HepG2 (cell line): ENCODE results near the gene PCDH10. TPM values are rescaled to one million over a fixed set of nuclear protein-coding genes. Genes with fewer than 3 reads are reported as not detected.

Experiments used
- ATAC-seq: fragments of 200-7000 bp; cut with Tn5 transposase; 3 replicates; pipeline ENCODE4 v1.9.1; 2020; ENCODE audit warnings: mild to moderate bottlenecking, moderate library complexity
- BruUV-seq: library from RNA; stranded (reverse); fragments of 400-500 nt; replicated peaks from 2 replicates; lab custom pipeline; 2021; lab: Mats Ljungman, UMichigan
- CTCF ChIA-PET: fragments of 300-600 bp; formaldehyde crosslinking; extraction: SDS; loops from one replicate; lab custom pipeline; 2021; ENCODE audit warnings: low total read pairs, inconsistent platforms, low intra/inter-chr PET ratio; lab: Yijun Ruan, JAX
- POLR2A ChIA-PET: fragments of 350-600 bp; sonication (Branson Sonifier 250); formaldehyde crosslinking; loops from one replicate; lab custom pipeline; 2020; ENCODE audit warnings: antibody characterized with exemption, inconsistent platforms; lab: Yijun Ruan, JAX
- DNase-seq: peaks from one replicate; pipeline ENCODE4 v3.0.0-alpha.2; 2015; ENCODE audit warnings: low spot score
- FAIRE-seq: peaks from 3 replicates; lab custom pipeline; 2011; peaks lifted over from hg19 to GRCh38; lab: Jason Lieb, UNC
- H2AFZ ChIP-seq: one replicate; pipeline ENCODE4 v1.6.1; 2011; ENCODE audit warnings: low read length, inconsistent platforms
- H3K27ac ChIP-seq: fragments of 300-600 bp; 3 replicates; pipeline ENCODE4 v1.8.0; 2011; ENCODE audit warnings: mixed run types, mild to moderate bottlenecking, mixed read lengths, low read length, inconsistent platforms; ENCODE audit not compliant: insufficient read depth; ENCODE audit errors: extremely low read length
- H3K27me3 ChIP-seq, 2 experiments: fragments of 200-600 bp in 1 of 2; 2 replicates in 1 of 2; 3 replicates in 1 of 2; pipeline versions ENCODE4 v1.6.0 to v1.8.0; 2011; ENCODE audit warnings: low read length in 2 of 2, mild to moderate bottlenecking in 2 of 2, moderate library complexity in 2 of 2, inconsistent platforms in 1 of 2; ENCODE audit not compliant: insufficient read depth in 2 of 2, control insufficient read depth in 1 of 2
- H3K36me3 ChIP-seq, 2 experiments: fragments of 200-600 bp in 1 of 2; replicated peaks in 1 of 2; 2 replicates in 1 of 2; 3 replicates in 1 of 2; pipeline versions ENCODE4 v1.5.1 to v1.8.0; 2011; ENCODE audit warnings: low read length in 2 of 2, inconsistent platforms in 1 of 2; ENCODE audit not compliant: insufficient read depth in 2 of 2, control insufficient read depth in 1 of 2
- H3K4me1 ChIP-seq: 2 replicates; pipeline ENCODE4 v1.5.1; 2012; ENCODE audit warnings: low read length, inconsistent platforms; ENCODE audit not compliant: insufficient read depth
- H3K4me2 ChIP-seq: 2 replicates; pipeline ENCODE4 v1.6.0; 2011; ENCODE audit warnings: low read depth, low read length, inconsistent platforms
- H3K4me3 ChIP-seq, 3 experiments: fragments of 200-600 bp in 1 of 3; sonication (generic), shearing (Covaris generic) in 1 of 3; replicated peaks in 1 of 3; 2 replicates each; pipeline ENCODE4 v1.5.1; 2011 to 2016; ENCODE audit warnings: low read length in 3 of 3, inconsistent platforms in 2 of 3, low read depth in 2 of 3, mild to moderate bottlenecking in 2 of 3, control low read depth in 1 of 3, mixed read lengths in 1 of 3; ENCODE audit not compliant: insufficient read depth in 1 of 3
- H3K79me2 ChIP-seq: one replicate; pipeline ENCODE4 v1.6.1; 2011; ENCODE audit warnings: low read length, inconsistent platforms; ENCODE audit not compliant: insufficient read depth
- H3K9ac ChIP-seq: 2 replicates; pipeline ENCODE4 v1.6.0; 2011; ENCODE audit warnings: mild to moderate bottlenecking, low read depth, low read length, inconsistent platforms; ENCODE audit not compliant: insufficient read depth
- H3K9me3 ChIP-seq: 2 replicates; pipeline ENCODE4 v1.5.1; 2012; ENCODE audit warnings: mild to moderate bottlenecking, low read length
- H4K20me1 ChIP-seq: 2 replicates; pipeline ENCODE4 v1.6.0; 2011; ENCODE audit warnings: inconsistent platforms, mild to moderate bottlenecking, low read length, moderate library complexity; ENCODE audit not compliant: insufficient read depth
- FOXM1 ChIP-seq: sonication (generic); formaldehyde crosslinking; IDR thresholded peaks from 2 replicates; pipeline ENCODE4 v1.5.0; 2020; ENCODE audit warnings: missing genetic modification reagents
- PPARG ChIP-seq: conservative IDR thresholded peaks from 2 replicates; pipeline ENCODE4 v1.6.1; 2016; ENCODE audit warnings: missing biosample characterization, missing genetic modification reagents
- TEAD2 ChIP-seq: sonication (generic); formaldehyde crosslinking; IDR thresholded peaks from 2 replicates; pipeline ENCODE4 v1.9.0; 2021; ENCODE audit warnings: missing genetic modification reagents
- ZBTB20 ChIP-seq: sonication (generic); formaldehyde crosslinking; IDR thresholded peaks from 2 replicates; pipeline ENCODE4 v1.8.1; 2023; ENCODE audit warnings: missing genetic modification reagents, low read depth, mild to moderate bottlenecking, borderline replicate concordance
- ZNF558 ChIP-seq: sonication (generic); formaldehyde crosslinking; IDR thresholded peaks from 2 replicates; pipeline ENCODE4 v1.9.0; 2022; ENCODE audit warnings: mild to moderate bottlenecking, missing genetic modification reagents, borderline replicate concordance
- WGBS: methylation state at CpG from one replicate; pipeline ENCODE4 v1.1.6; 2017; ENCODE audit warnings: low lambda C conversion rate; 5-methylcytosine and 5-hydroxymethylcytosine counted together
- in situ Hi-C: cut with HindIII; loops from 2 replicates; pipeline ENCODE4 v1.10.0; 2017; ENCODE audit warnings: low pct_unique_long_range_greater_than_20kb; ENCODE audit not compliant: extremely low pct_ligation_motif_present
- intact Hi-C: fragments of 100-400 bp; cut with micrococcal nuclease; formaldehyde crosslinking; loops from one replicate; pipeline ENCODE4 v1.10.0; 2022; ENCODE audit not compliant: unreplicated experiment
- polyA plus RNA-seq, 8 experiments: library from polyadenylated mRNA; depleted of rRNA in 3 of 8; stranded (reverse) in 7 of 8; unstranded in 1 of 8; fragments of >200 nt; fragmentation: Illumina TruSeq in 4 of 8; extraction: Trizol in 4 of 8; gene quantifications; 2 replicates each; pipeline versions ENCODE4 v1.2.1 to v1.2.3, GENCODE V29; 2011 to 2016; ENCODE audit warnings: low read depth in 4 of 8, missing spikeins in 1 of 8, mixed read lengths in 1 of 8; ENCODE audit not compliant: insufficient read depth in 1 of 8
- total RNA-seq, 5 experiments: library from RNA; depleted of rRNA; stranded (reverse); fragments of >200 nt; fragmentation: Illumina TruSeq; extraction: Trizol; gene quantifications; 2 replicates each; pipeline ENCODE4 v1.2.3, GENCODE V29; 2016; ENCODE audit warnings: low read depth in 1 of 5
- TF ChIP-seq, protein P1 (sequence below): IDR thresholded peaks from 2 replicates; pipeline ENCODE4 v1.6.1; 2016; ENCODE audit warnings: missing genetic modification reagents, missing compliant biosample characterization
- TF ChIP-seq, protein P2 (sequence below): sonication (generic); formaldehyde crosslinking; IDR thresholded peaks from 2 replicates; pipeline ENCODE4 v1.8.0; 2022; ENCODE audit warnings: missing genetic modification reagents, low read depth, mild to moderate bottlenecking, borderline replicate concordance
- TF ChIP-seq, protein P3 (sequence below): sonication (generic); formaldehyde crosslinking; IDR thresholded peaks from 2 replicates; pipeline ENCODE4 v1.4.0; 2020; ENCODE audit warnings: mild to moderate bottlenecking, missing genetic modification reagents, borderline replicate concordance

Gene PCDH10
- total and polyA plus RNA-seq, 2 of the 13 experiments (the other 11 are each of a cell fraction or from before 2014, with no cell fraction given) = not detected

DNA sequence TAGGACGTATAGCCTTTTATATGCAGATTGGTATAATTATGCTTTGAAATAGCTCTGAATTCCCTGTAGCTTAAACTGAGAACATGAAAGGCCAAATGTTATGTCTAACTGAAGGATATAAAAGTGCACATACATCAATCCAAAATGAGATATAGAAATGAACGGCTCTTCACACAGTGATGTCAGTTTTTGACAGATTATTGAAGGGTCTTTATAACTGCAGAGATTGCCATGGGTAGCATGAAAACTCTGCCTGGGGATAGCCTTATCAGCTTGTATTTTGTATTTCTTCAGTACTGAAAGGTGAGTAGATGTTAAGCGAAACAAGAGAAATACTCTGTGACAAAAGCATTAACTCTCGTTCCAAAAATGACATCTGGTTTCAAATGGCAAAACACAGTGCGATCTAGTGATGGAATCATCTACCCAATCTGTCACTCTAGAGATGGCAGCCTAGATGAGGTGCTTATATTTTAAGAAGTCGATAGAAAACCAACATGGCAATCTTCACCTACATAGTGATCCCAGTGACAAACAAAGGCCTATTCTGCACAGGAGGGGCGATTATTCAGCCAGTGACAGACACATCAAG lies 59.7 kb downstream of the PCDH10 start:
- Histone ChIP-seq H2AFZ (no peak overlapping the region), H3K27me3 (no peaks in the 10 kb centered on the region), H4K20me1 (no peaks in the 10 kb centered on the region), H3K4me1 (no peaks in the 10 kb centered on the region), H3K79me2 (no peaks in the 10 kb centered on the region), H3K4me3 (no peak overlapping the region), H3K9me3 (0 out of 2 replicates have a peak, but pooled peaks cover 5% of the 10 kb centered on the region), H3K36me3 (no peaks in the 10 kb centered on the region), H3K4me2 (no peak overlapping the region), H3K27ac (no peak overlapping the region), H3K9ac (no peak overlapping the region)
- no peak for FAIRE-seq
- TF ChIP-seq, protein P1, sequence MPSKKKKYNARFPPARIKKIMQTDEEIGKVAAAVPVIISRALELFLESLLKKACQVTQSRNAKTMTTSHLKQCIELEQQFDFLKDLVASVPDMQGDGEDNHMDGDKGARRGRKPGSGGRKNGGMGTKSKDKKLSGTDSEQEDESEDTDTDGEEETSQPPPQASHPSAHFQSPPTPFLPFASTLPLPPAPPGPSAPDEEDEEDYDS = no peak
- TF ChIP-seq FOXM1 (CRISPR knock-in tag) (no peak), ZBTB20 (CRISPR knock-in tag) (no peak), ZNF558 (CRISPR knock-in tag) (no peak), PPARG (no peak), TEAD2 (CRISPR knock-in tag) (no peak)
- TF ChIP-seq, protein P2, sequence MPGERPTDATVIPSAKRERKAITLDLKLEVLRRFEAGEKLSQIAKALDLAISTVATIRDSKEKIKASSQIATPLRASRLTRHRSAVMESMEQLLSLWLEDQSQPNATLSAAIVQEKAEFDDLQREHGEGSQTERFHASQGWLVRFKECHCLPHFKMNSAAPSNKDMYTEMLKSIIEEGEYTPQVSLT (CRISPR knock-in tag) = no peak
- TF ChIP-seq, protein P3, sequence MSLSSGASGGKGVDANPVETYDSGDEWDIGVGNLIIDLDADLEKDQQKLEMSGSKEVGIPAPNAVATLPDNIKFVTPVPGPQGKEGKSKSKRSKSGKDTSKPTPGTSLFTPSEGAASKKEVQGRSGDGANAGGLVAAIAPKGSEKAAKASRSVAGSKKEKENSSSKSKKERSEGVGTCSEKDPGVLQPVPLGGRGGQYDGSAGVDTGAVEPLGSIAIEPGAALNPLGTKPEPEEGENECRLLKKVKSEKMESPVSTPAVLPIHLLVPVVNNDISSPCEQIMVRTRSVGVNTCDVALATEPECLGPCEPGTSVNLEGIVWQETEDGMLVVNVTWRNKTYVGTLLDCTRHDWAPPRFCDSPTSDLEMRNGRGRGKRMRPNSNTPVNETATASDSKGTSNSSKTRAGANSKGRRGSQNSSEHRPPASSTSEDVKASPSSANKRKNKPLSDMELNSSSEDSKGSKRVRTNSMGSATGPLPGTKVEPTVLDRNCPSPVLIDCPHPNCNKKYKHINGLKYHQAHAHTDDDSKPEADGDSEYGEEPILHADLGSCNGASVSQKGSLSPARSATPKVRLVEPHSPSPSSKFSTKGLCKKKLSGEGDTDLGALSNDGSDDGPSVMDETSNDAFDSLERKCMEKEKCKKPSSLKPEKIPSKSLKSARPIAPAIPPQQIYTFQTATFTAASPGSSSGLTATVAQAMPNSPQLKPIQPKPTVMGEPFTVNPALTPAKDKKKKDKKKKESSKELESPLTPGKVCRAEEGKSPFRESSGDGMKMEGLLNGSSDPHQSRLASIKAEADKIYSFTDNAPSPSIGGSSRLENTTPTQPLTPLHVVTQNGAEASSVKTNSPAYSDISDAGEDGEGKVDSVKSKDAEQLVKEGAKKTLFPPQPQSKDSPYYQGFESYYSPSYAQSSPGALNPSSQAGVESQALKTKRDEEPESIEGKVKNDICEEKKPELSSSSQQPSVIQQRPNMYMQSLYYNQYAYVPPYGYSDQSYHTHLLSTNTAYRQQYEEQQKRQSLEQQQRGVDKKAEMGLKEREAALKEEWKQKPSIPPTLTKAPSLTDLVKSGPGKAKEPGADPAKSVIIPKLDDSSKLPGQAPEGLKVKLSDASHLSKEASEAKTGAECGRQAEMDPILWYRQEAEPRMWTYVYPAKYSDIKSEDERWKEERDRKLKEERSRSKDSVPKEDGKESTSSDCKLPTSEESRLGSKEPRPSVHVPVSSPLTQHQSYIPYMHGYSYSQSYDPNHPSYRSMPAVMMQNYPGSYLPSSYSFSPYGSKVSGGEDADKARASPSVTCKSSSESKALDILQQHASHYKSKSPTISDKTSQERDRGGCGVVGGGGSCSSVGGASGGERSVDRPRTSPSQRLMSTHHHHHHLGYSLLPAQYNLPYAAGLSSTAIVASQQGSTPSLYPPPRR (CRISPR knock-in tag) = no peak
- ChIA-PET CTCF (no interaction called here), POLR2A (no interaction called here)
- ATAC-seq = no peak
- DNase-seq = no peak
- 4% methylated on average over 7 of the region's 7 CpGs for WGBS
- intact Hi-C loops (no loop called here), in situ Hi-C loops (no loop called here)
- no TSS peak for BruUV-seq
